Ammon's horn (tissue), 1 donor: ENCODE measurements around the gene USP10.
"Not testable (repeated sequence)": the region's sequence is repeated elsewhere in the genome, so short reads cannot be mapped to it uniquely, and the experiment has no call there.

Source experiments
- DNase-seq: peaks from one replicate; pipeline ENCODE4 v3.0.0-alpha.2; 2016; ENCODE audit warnings: low spot score

The USP10 gene

DNA sequence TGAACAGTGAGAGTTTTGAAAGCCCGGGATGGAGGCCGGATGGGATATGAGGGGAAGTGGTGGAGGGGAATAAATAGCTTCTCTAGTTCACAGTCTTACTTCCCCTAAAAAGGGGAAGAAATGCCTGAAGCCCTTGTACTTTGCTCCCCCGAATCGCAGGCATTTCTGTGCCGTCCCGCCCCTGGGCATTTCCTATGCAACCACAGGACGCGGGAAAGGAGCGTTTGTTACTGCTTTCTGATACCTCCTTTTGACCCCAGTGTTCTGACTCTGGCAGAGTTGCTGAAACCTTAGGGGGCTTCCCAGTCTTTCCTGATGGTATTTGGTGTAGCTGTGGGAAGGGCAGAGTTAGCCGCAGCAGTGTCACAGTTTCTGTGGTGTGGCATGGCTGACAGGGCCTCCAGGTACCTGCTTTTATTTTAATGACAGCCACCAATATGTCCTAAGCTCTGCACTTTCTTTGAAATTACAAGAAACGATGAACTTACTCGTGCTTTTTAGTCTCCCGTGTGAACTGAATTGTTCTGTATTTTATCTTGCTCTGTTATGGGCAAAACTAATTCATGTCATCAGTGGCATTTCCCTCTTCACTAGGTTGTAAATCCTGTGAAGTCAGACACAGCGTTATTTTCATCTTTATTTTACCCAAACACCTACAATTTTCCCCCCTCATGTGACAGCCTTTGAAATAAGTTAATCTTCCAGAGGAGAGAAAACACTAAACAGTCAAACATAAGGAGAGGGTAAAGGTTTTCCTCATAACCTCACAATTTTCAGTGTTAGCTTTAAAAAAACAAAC, 27.1 kb downstream of the USP10 start:
- DNase-seq: peak; percentile 43

DNA sequence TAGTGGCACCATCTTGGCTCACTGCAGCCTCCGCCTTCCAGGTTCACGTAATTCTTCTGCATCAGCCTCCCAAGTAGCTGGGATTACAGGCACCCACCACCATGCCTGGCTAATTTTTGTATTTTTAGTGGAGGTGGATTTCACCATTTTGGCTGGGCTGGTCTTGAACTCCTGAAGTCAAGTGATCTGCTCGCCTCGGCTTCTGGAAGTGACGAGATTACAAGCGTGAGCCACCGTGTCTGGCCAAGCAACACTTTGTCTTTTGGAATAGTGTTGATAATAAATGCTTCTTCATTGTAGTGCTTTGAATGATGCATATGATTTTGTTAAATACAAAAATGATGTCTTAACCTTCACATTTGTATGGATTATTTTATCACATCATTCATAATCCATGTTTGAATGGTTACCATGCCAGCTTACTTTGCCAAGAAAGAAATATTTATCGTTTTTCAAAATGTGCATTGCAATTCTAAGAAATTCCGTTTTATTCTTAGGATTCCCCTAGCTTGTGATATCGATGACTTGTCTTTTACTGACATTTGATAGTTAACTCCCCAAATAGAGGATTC, 29.1 kb downstream of the USP10 start:
- no peak for DNase-seq

DNA sequence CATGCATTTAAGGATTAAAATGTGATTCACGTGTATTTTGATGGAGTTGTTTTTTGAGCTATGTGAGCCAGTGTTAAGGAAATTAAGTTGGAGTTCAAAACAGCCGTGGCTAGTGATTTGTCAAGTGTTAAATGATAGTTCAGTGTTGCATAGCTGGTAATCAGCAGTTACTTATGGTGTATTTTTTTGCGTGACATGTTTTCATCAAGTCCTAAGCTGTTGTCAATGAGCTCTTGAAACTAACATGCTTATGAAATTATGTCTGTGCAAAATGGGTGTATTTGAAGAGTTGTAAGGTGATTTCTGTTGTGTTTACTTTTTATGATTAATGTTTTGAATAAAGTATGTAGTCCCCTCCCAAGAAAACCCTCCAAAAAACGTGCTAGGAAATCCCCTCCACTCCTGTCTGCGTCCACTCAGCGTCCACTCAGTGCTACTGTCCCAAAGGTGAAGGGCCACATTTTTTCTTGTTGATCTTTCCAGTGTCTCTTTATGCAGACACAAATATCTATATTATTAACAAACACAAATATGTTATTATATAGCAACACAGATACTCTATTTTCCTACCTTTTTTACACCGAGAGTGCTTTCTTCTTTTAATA, 30.0 kb downstream of the USP10 start:
- no peak for DNase-seq

DNA sequence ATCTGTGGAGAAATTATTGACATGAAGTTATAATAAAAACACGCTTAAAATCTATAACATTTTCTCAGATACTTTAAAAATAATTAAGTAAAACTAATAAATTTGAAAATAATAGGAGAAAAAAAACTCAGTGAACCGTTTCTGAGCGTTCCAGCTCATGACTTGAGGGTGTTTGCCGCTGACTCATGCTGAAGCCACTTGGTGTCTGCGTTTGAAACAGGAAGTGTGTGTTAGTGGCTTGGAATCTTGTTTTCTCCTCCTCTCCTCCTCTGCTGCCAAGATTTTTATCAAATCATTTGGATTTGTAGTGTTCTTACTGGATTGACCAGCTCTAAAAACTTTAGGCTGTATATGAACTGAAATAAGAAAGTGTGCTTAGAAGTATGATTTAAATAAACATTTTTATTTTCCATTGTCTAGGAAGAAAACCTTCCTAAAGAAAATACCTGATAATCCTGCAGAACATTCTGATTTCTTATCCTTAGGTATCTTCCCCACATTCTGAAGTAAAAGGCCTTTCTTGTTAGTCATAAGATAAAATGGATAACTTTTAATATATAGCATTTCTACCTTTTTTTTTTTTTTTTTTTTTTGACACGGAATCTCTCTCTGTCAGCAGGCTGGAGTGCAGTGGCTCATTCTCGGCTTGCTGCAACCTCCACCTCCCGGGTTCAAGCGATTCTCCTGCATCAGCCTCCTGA, 30.8 kb downstream of the USP10 start:
- peak; percentile 82 for DNase-seq

DNA sequence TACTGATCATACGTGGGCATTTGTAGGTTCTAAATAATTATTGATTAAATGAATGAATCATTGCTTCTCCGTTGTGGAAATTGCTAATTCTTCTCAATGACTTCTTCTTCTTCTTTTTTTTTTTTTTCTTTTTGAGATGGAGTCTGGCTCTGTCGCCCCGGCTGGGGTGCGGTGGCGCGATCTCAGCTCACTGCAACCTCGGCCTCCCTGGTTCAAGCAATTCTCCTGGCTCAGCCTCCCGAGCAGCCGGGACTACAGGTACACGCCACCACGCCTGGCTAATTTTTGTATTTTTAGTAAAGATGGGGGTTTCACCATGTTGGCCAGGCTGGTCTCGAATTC, 32.5 kb downstream of the USP10 start:
- not testable (repeated sequence) for DNase-seq

DNA sequence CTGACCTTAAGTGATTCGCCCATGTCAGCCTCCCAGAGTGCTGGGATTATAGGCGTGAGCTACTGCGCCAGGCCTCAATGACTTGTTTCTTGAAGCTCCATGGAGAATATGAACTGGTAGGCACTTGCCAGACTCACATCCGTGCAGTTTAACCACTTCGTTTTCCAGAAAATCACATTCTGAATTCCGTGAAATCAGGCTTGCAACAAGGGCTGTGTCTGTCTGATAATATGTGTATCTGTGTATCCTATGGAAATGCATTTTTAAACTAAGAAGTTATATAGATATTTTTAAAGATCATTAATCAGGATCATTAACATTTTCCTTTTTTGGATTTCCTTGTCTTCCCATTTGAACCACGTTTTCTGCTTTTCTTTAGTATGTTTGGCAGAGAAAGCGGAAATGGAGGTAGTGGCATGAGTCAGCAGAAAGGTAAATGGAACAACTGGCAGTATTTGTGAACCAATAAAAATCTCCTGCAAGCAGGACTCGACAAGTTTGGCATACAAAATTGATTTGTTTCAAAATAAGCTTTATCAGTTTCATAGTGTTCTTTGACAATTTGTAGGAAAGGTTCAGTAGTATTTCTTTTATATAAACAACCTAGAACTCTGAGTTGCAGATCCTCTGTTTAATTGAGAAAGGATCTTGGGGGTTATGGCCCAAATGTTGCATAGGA, 33.0 kb downstream of the USP10 start:
- no peak for DNase-seq

DNA sequence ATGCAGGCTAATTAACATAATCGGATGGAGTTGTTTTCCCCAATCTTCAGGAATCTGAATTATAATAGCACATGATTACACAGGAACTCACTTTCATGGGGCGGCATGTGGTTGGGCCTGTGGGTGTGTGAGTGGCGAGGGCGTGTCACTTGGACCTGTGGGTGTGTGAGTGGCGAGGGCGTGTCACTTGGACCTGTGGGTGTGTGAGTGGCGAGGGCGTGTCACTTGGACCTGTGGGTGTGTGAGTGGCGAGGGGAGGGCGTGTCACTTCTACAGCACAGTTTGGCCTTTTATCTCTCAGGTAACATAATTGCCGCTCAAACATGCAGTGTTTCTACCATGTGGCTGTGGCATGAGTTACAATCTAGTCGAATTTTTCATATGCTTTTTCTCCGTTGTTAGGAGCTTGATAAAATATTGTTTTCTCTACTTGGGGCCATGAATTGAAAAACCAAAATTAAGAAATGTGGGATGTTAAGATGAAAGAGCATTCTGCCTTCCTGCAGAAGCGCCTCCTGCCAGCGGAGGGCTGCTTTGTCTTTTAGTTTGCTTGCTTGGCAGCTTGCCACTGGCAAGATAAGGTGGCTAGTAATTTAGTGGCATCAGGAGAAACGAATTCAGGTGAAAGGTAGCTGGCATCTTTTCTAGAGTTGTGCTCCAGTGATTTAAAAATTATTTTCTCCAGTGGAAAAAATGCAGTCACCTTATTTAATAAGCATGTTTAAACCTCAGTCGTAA, 36.2 kb downstream of the USP10 start:
- no peak for DNase-seq

DNA sequence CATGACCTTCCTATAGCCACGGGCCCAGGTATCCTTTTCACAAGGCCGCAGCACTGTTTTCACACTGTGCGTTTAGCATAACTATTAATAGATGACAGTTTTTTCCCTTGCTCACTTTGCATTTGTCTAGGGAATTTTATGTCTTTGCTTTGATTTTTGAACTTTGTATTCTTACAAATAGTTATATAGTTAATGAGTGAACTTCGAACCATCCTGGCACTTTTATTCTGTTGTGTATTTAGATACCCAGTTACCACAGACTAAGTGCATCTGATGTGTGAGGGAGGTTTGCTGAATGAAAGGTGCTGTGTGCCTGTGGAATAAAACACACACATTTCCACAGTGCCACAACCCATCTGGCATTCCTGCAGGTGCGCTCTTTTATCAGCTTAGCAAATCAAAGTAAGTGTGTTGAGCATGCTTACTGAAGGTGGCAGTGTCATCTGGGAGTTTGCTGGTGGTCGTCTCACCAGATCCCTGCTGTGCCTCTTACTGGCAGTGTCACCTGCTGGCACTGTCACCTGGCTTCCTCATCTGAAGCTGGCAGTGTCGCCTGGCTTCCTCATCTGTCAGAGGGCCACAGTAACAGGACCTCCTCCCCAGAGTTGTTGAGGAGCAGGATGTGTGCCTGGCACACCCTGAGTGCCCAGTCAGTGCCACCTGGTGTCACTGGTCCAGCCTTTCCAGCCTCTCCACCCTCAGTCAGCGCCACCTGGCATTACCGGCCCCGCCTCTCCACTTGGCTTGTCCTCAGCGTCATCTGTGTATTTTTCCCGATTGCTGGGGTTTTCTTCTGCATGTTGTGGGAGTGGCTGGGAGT, 37.6 kb downstream of the USP10 start:
- DNase-seq: no peak

DNA sequence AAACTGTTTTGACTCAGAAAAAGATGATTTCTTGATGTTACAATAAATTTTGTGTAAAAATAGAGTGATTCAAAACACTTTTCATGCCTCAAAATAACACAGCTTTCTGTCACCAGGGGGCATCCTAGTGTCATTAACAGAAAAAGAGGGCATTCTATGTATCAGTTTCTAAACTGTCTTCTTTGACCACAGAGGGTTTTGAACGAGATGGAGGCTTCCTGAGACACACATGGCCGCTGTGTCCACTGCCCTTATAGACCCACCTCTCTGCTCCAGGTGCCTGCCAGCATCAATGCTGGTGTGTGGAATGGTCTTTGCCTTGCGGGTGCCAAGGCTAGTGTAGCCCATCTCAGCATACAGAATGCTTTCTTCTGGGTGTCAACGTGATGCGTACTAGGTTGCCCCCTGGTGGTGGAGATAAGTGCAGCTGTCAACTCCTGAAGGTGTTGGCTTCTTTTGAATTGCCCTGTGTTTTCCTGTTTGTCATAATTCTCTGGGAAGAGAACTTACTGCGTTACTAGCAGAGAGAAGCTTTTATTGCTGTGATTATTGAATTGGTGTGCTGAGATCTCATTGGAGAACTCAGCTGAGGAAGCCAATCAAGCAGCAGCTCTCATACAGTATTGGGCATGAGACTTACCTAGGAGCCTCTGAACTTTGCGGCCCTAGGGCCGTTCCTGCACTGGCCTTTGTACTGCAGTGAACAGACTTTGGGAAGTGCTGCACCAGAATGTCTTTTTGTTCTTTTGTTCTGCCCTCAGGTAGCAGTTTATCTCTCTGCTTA, 38.6 kb downstream of the USP10 start:
- peak; percentile 89 for DNase-seq

DNA sequence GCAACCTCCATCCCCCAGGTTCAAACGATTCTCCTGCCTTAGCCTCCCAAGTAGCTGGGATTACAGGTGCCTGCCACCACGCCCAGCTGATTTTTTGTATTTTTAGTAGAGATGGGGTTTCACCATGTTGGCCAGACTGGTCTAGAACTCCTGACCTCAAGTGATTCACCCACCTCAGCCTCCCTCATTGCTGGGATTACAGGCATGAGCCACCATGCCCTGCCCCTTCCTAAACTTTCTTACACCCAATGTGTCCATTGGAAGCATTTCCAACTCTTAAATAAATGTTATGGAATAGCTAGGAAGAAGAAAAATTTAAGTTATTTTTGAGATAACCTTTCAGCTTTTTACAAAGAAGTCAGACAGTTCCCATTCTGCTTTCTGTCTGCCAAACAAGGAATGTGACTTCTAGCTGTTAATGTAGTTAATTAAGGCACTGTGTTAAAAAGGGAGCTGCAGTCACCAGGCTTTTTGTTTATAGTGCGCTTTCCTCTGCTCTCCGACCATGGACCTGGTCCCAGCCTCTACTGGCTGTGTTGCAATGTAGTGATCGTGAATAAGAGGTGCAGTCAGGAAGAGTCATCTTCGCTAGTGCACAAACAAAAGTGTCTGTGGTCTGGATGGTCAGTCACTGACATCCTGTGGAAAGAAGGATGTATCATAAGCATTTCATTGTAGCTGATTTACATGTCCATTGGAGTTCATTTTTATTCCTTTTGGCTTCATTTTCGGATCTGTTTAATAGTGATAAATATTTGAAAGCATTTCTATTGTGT, 39.7 kb downstream of the USP10 start:
- peak; percentile 48 for DNase-seq

DNA sequence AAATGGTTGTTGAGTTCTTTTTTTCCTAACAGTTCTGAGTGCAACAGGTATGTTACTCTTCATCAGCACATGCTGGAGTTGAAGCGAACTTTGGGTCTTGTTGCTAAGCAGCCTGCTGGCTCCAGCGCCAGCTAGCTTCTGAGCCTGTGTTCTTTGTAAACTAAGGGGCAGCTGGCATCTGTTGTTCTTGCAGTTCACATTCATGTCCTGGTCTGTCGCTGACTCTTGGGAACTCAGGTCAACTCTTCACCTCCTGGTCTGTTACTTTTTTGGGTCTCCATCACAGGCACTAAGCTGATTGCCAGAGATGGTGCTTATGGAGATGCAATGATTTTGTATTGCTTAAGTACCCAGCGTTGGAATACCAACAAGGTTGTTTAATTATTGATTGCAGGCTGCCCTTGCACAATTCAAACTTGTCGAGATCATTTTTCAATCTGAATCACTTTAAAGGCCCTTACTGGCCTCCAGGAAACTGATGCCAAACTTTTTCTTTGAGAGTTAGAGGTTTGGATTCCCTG, 40.9 kb downstream of the USP10 start:
- peak; percentile 74 for DNase-seq

DNA sequence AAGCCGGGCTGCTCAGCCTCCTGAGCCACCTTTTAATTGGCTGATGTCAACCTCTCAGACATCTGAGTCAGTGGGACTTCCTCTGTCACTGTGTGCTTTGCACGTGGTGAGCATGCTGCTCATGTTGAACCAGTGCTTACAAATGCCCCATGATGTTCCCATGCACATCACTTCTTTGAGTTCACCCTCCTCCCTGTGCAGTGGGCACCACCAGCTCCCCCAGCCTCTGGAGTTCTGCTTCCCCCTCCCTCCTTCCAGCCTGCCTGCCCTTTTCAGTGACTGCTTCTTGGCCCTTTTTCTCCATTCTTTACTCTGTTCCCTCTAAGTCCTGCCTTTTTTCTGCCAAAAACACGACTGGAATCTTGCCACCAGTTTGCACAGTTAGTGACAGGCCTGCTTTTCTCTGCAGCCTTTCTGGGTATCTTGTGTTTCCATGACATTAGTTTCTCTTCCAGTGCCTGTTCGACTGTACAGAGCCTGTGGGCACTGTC, 41.6 kb downstream of the USP10 start:
- DNase-seq: peak; percentile 83

DNA sequence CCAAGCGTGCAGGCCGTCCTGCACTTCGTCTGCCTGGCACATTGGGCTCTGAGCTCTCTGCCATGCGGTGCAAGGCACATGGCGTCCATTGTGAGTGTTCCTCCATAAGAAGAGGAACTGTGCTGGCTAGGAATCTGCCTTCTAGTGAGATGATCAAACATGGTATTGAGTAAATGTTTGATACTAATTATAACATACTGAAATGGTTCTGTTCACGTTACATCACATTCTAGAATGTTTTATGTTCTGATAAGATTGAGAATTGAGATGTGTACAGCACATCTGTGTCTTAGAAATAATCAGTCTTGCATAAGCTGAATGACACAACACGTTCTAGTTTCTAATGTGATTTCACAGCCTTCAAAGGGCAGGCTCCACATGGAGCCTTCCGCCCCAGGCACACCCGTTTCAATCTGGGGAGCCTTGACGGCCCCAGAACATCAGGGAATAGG, 42.9 kb downstream of the USP10 start:
- peak; percentile 67 for DNase-seq

DNA sequence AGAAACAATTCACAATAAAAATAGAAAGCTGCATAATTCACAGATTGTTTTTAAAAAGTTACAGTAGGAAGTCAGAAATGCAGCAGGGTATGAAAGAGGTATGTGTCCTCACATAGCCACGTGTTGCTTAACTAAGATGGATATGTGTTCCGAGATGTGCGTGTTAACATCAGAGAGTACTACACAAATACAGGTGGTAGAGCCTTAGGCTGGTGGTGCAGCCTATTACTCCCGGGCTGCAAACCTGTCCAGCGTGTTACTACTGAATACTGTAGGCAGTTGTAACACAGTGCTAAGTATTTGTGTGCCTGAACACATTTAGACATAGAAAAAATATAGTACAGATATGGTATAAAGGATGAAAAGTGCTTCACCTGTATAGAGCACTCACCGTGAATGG, 46.4 kb downstream of the USP10 start:
- no peak for DNase-seq

DNA sequence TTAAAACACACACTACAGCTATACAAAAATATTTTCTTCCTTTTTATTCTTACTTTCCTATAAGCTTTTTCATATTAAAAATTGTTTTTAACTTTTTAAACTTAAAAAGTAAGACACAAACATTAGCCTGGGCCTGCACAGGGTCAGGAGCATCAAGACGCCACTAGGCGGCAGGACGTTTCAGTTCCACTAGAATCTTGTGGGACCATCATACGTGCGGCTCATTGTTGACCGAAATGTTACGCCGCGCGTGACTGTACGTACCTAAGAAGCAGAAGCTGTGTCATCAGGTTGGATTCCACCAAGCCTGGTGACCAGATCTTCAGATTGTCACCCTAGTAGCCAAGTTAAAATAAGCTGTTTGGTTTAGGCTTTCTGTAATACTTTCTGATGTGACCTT, 47.1 kb downstream of the USP10 start:
- no peak for DNase-seq

DNA sequence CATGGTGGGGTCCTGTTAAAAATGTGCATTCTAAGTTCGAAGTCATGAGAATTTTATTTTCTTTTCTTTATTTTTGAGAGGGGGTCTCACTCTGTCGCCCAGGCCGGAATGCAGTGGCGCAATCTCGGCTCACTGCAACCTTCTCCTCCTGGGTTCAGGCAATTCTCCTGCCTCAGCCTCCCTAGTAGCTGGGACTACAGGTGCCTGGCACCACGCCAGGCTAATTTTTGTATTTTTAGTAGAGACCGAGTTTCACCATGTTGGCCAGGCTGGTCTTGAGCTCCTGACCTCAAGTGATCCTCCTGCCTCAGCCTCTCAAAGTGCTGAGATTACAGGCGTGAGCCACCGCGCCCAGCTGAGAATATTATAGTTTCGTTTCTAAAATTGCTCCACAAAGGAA, 48.4 kb downstream of the USP10 start:
- DNase-seq: not testable (repeated sequence)

DNA sequence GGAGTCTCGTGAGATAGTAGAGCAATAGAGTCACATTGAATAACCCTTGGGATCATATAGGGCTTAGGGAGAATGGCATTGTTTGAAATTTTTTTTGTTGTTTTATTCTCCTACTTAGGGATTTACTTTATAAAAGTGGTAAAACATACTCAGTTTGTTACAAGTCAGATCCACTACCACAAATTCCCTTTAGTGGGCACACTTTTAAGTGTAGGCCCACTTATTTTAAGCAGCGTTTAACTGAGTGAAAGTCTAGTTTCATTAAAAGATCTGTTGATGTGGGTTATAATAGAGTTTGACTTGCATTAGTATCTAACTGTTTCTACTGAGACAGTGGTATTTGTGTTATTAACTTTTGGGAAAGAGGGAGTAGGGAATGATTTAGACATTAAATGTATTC, 49.3 kb downstream of the USP10 start:
- no peak for DNase-seq

DNA sequence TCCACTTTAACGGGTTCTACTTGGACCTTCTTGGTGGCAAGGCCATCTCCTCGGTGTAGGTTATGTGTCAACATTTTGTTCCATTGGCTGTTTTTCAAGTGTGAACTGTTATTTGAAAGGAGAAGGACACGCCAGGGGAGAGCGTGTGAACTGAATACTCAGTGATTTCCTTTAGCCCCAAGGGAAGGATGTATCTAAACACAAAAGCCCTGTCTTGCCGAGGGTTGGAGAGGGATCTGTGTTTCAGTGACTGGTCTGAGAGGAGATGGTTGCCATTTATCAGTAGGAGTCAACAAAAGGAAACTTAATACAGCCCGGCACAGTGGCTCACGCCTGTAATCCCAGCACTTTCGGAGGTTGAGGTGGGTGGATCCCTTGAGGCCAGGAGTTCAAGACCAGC, 50.0 kb downstream of the USP10 start:
- no peak for DNase-seq

DNA sequence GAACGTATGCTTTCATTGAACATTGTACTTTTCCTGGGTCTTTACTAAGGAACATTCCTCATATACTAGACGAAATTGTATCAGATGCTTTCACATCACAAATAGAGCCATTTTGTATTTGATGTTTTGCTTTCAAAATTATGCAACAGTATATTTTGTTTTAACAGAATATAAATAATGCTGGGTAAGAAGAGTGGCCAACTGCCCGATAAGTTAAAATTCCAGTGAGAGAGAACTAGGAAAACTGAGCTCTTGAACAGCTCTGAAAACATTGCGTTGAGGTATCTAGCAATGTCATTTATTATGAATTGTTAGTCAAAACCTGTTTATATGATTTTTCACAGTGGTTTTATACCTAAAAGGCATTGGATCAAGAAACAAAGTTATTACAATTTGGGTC, 50.8 kb downstream of the USP10 start:
- no peak for DNase-seq
